Stimulated activated CD4-positive, alpha-beta T cell treated with anti-CD3 and anti-CD28 coated beads, Interleukin-1b, Interleukin-23, amount 100 ng/mL, for 1 hour (primary cell): ENCODE results near the gene DMRTA2.

Experiments
- DNase-seq, 2 donors: peaks; one replicate each; pipeline ENCODE4 v3.0.0-alpha.2; 2020; ENCODE audit warnings: low read depth in 2 of 2

Gene DMRTA2

GRCh38 chr1:50422946-50423669 lies at the start of gene DMRTA2:
DMRTA2 (minus strand) TSS chr1:50423443; CDS start chr1:50421536, 1,907 bp downstream.
- no peak for DNase-seq

GRCh38 chr1:50471967-50472366 lies 48.7 kb upstream of the DMRTA2 start:
- DNase-seq = no peak

GRCh38 chr1:50462964-50463363 lies 39.7 kb upstream of the DMRTA2 start:
- DNase-seq = no peak

DNA sequence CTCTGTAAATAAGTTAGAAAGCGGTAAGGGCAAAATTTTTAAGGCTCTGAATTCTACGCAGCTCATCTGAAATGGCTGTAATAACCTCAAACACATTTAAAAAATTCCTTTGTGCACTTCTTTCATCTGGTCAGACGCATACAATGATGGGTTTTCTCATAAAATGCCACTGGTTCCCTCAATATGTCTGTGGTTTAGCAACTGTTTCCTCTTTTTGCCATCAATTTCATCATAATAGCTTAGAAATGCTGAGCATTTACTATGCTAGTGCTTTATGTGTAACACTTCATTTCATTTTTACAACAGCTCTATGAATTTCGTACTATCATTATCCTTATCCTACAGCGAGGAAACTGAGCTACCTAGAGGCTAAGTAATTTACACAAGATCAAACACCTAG lies 35.3 kb upstream of the DMRTA2 start:
- no peak for DNase-seq

GRCh38 chr1:50454911-50455310 lies 31.7 kb upstream of the DMRTA2 start:
- DNase-seq = no peak

- no peak for DNase-seq
Measured at GRCh38 chr1:50453266-50453665, 30.0 kb upstream of the DMRTA2 start.

DNA sequence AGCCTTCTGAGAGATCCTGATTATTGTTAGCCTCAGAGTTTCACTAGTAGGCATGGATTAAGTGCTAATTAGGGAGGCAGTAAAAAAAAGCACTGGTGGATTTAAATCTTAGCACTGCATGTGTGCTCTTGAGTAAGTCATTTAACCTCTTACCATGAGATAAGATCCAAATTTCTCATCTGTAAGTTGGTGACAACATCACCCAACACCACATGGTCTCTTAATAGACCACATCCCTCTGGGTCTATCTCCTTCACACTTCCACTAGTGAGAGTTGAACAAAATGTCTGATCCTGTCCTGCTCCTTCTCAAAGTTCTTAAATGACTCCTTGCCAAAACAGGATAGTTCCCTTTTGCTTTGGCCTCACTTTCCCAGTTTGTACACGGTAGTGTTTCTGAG lies 29.5 kb upstream of the DMRTA2 start:
- no peak for DNase-seq

GRCh38 chr1:50450861-50451653 lies 27.8 kb upstream of the DMRTA2 start:
- no peak for DNase-seq

DNA sequence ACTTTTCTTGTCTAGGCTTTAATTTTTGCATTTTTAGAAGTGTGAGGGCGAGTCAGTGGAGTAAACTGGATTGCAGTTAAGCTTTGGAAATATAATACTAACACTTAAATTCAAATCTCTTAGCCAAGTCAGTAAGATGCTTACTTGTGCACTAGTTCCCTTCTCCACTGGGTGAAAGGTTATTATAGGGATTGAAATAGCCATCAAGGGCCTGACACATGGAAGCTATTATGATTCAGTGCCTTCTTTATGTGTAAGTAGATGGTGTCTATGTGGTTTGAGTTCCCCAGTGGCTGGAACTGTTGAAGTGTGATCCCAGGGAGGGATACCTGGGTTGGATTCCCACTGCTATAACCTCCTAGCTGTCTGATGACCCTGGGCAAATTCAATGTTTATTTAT lies 24.7 kb upstream of the DMRTA2 start:
- no peak for DNase-seq

- no peak for DNase-seq
Measured at GRCh38 chr1:50441183-50441582, 17.9 kb upstream of the DMRTA2 start.

GRCh38 chr1:50438945-50439344 lies 15.7 kb upstream of the DMRTA2 start:
- no peak for DNase-seq

- no peak for DNase-seq
Measured at GRCh38 chr1:50436489-50436888, 13.2 kb upstream of the DMRTA2 start.

DNA sequence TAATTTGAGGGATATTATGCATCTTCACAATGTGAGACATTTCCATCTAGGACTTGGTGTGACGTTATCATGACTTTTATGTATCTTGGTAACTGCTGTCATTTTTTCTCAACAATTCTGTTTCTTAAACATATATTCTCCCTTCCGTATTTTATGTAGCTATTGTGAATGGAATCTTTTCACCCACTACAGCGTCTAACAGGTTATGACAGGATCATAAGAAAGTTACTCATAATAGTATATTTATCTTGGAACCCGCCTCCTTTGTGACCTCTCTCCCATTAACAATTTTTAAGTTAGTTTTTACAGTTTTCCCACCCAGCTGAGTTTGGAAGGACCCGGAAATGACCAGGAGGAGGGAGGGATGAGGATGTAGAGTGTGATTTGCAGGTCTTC lies 6.8 kb upstream of the DMRTA2 start:
- no peak for DNase-seq

- no peak for DNase-seq
Measured at GRCh38 chr1:50427818-50428779, 4.9 kb upstream of the DMRTA2 start.

DNA sequence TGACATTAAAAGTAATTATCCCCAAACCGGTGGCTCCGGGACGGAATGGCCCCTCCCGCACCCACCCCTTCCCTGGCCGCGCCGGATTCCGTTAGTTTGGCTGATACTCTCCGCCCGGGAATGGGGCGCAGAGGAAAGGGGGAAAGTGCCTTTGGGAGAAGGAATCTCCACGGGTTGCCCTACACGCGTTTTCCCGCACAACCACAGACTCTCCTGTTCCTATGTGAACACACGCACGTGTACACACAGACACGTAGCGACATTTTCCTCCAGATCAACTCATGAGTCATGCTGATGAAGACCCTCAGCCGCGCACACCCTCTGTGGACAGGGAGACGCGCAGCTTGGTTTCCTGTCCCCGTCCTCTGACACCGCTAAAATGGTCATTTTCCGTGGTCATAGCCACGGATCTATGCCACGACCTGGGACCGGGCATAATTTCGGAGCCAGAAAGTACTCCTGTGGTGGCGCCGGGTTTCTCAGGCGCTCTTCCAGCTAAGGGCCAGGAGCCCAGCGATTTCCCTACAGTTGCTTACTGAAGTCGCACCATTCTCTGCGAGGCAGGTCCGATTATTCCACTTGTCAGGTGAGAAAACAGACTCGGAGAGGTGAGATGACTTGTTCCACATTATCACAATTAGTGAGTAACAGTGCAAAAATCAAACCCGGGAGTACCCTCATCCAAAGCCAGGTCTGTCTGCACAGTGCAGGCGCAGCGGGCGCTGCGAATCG lies 4.0 kb upstream of the DMRTA2 start:
- DNase-seq = no peak

DNA sequence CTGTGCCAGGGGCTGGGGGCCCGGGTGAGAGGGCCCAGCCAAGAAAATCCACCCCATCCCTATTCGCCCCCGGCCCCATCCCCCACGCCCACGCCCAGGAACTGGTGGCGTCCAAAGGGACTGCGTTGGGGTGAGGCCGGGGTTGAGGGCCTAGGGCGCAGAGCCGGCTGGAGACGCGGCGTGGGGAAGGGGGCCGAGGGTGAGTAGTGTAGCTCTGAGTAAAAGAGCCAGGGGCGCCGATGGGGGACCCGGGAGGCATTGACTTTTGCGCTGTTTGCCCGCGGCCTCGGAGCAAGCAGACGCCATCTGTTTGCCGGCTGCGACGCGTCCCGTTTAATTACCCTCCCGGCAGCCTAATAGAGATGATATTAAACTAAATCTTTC lies 3.5 kb upstream of the DMRTA2 start:
- no peak for DNase-seq

DNA sequence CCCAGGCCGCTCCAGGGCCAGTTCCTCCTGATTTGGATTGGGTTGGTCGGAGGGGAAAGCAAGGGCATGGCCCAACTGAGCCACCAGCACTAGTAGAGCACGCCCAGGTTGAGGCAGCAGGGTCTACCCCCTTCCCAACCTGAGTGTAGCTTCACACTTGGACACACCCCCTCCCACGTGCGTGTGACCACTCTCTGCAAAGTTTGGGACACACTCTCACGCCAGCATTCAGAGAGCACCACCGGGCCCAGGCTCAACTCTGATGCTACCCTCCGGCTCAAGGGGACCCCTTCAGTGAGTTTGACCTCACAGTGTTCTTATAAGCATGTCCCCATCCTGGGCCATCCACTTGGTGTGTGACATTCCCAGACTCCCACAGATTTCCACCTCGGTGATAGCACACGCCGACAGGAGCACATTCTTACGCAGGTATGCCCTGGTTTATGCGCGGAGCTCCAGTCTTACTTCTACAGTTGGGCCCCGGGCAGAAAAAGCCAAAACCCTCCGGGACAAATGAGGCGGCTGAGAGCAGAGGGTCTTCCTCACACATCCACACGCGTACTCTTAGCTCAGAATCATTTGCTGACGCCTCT lies 3.0 kb upstream of the DMRTA2 start:
- no peak for DNase-seq

GRCh38 chr1:50425376-50426107 lies 2.3 kb upstream of the DMRTA2 start:
- DNase-seq = no peak

GRCh38 chr1:50424884-50425375 lies 1.7 kb upstream of the DMRTA2 start:
- DNase-seq = no peak
